ENCODE measurements around the gene SP140.

The SP140 gene

GRCh38 chr2:230347659-230348305, 122.2 kb downstream of the SP140 start (continued):
- TF ChIP-seq, protein P1, sequence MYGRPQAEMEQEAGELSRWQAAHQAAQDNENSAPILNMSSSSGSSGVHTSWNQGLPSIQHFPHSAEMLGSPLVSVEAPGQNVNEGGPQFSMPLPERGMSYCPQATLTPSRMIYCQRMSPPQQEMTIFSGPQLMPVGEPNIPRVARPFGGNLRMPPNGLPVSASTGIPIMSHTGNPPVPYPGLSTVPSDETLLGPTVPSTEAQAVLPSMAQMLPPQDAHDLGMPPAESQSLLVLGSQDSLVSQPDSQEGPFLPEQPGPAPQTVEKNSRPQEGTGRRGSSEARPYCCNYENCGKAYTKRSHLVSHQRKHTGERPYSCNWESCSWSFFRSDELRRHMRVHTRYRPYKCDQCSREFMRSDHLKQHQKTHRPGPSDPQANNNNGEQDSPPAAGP (tag by site-specific recombination; IDR thresholded peaks at IDR 0.05), result no peak

- no peak for TF ChIP-seq ZNF501 (tag by site-specific recombination; IDR thresholded peaks at IDR 0.05)
- TF ChIP-seq ZNF670 (tag by site-specific recombination; IDR thresholded peaks at IDR 0.05; ENCODE audit: low read depth), result no peak
- TF ChIP-seq ZNF133 (tag by site-specific recombination; IDR thresholded peaks at IDR 0.05), result no peak
- TF ChIP-seq ZNF488 (tag by site-specific recombination; IDR thresholded peaks at IDR 0.05), result no peak
- no peak for TF ChIP-seq ZNF837 (tag by site-specific recombination; IDR thresholded peaks at IDR 0.05)
- TF ChIP-seq SP7 (tag by site-specific recombination; IDR thresholded peaks at IDR 0.05), result no peak
- TF ChIP-seq ZNF2 (tag by site-specific recombination; IDR thresholded peaks at IDR 0.05), result no peak
- TF ChIP-seq ZFP3 (tag by site-specific recombination; IDR thresholded peaks at IDR 0.05; ENCODE audit: low read depth), result no peak
- no peak for TF ChIP-seq ZNF140 (tag by site-specific recombination; IDR thresholded peaks at IDR 0.05)
- TF ChIP-seq ZNF747 (tag by site-specific recombination; IDR thresholded peaks at IDR 0.05), result no peak
- H3K36me3 ChIP-seq (ENCODE audit: control insufficient read depth in 2 of 2, insufficient read depth in 1 of 2, low read length in 2 of 2), result no peaks in the 10 kb centered on the region
- no peak overlapping the region for H3K4me3 ChIP-seq (ENCODE audit: low read depth, low read length)
- H3K27ac ChIP-seq (ENCODE audit: extremely low read depth, low read depth, low read length), result no peak overlapping the region
- POLR2A ChIA-PET, result no interaction called here
- no peaks in the 10 kb centered on the region for H3K9me3 ChIP-seq (ENCODE audit: control insufficient read depth, insufficient read depth, low read depth, low read length)
- H3K4me1 ChIP-seq (ENCODE audit: control insufficient read depth, insufficient read depth, low read length), result no peaks in the 10 kb centered on the region
- CTCF ChIA-PET, result interaction anchor here (0.7 kb wide), 1 partner anchor 19 kb away, joined by 3 read pairs; no protein-coding TSS in a partner anchor
Measured at GRCh38 chr2:230348787-230349186, 123.3 kb downstream of the SP140 start.

DNA sequence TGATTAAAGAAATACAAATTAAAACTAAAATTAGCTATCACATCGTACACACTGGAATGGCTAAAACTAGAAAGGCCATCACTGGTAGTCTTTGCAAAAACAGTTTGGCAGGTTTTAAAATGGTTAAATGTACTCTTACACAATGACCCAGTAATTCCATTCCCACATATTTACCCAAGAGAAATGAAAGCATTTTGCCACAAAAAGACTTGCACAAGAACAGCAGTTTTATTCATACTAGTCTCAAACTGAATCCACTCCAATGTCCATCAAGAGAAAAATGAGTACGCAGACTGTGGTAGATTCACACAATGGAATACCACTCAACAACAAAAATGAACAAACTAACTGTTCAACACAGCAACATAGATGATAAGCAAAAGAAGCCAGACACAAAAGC, 130.5 kb downstream of the SP140 start:
- POLR2A ChIA-PET, result no interaction called here
- Histone ChIP-seq H3K36me3 (ENCODE audit: control insufficient read depth in 2 of 2, insufficient read depth in 1 of 2, low read length in 2 of 2) (peaks cover 0 to 24% of the 10 kb centered on the region in 2 experiments; a peak in 1 of 3 replicates), H3K9me3 (ENCODE audit: control insufficient read depth, insufficient read depth, low read depth, low read length) (no peaks in the 10 kb centered on the region), H3K27ac (ENCODE audit: extremely low read depth, low read depth, low read length) (no peak overlapping the region), H3K4me1 (ENCODE audit: control insufficient read depth, insufficient read depth, low read length) (no peaks in the 10 kb centered on the region), H3K4me3 (ENCODE audit: low read depth, low read length) (no peak overlapping the region)
- CTCF ChIA-PET, result interaction anchor here (0.7 kb wide), 1 partner anchor 117 kb away, joined by 3 read pairs; no protein-coding TSS in a partner anchor
- TF ChIP-seq ZBTB11 (tag by site-specific recombination; conservative IDR thresholded peaks at IDR 0.05; ENCODE audit: low read depth), result no peak
- TF ChIP-seq ZNF776 (tag by site-specific recombination; IDR thresholded peaks at IDR 0.05; ENCODE audit: borderline replicate concordance), result no peak
- TF ChIP-seq ZNF792 (tag by site-specific recombination; IDR thresholded peaks at IDR 0.05), result no peak
- no peak for TF ChIP-seq KLF16 (tag by site-specific recombination; IDR thresholded peaks at IDR 0.05)
- TF ChIP-seq ZNF2 (tag by site-specific recombination; IDR thresholded peaks at IDR 0.05), result no peak
- TF ChIP-seq ZNF169 (tag by site-specific recombination; IDR thresholded peaks at IDR 0.05), result no peak
- TF ChIP-seq ZNF544 (tag by site-specific recombination; IDR thresholded peaks at IDR 0.05), result no peak
- TF ChIP-seq ZNF626 (tag by site-specific recombination; IDR thresholded peaks at IDR 0.05), result no peak
- TF ChIP-seq, protein P2, sequence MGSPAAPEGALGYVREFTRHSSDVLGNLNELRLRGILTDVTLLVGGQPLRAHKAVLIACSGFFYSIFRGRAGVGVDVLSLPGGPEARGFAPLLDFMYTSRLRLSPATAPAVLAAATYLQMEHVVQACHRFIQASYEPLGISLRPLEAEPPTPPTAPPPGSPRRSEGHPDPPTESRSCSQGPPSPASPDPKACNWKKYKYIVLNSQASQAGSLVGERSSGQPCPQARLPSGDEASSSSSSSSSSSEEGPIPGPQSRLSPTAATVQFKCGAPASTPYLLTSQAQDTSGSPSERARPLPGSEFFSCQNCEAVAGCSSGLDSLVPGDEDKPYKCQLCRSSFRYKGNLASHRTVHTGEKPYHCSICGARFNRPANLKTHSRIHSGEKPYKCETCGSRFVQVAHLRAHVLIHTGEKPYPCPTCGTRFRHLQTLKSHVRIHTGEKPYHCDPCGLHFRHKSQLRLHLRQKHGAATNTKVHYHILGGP (tag by site-specific recombination; IDR thresholded peaks at IDR 0.05), result no peak
- TF ChIP-seq, protein P3, sequence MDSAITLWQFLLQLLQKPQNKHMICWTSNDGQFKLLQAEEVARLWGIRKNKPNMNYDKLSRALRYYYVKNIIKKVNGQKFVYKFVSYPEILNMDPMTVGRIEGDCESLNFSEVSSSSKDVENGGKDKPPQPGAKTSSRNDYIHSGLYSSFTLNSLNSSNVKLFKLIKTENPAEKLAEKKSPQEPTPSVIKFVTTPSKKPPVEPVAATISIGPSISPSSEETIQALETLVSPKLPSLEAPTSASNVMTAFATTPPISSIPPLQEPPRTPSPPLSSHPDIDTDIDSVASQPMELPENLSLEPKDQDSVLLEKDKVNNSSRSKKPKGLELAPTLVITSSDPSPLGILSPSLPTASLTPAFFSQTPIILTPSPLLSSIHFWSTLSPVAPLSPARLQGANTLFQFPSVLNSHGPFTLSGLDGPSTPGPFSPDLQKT (IDR thresholded peaks at IDR 0.05; ENCODE audit: borderline replicate concordance, low read depth, low read length), result no peak
- TF ChIP-seq, protein P4, sequence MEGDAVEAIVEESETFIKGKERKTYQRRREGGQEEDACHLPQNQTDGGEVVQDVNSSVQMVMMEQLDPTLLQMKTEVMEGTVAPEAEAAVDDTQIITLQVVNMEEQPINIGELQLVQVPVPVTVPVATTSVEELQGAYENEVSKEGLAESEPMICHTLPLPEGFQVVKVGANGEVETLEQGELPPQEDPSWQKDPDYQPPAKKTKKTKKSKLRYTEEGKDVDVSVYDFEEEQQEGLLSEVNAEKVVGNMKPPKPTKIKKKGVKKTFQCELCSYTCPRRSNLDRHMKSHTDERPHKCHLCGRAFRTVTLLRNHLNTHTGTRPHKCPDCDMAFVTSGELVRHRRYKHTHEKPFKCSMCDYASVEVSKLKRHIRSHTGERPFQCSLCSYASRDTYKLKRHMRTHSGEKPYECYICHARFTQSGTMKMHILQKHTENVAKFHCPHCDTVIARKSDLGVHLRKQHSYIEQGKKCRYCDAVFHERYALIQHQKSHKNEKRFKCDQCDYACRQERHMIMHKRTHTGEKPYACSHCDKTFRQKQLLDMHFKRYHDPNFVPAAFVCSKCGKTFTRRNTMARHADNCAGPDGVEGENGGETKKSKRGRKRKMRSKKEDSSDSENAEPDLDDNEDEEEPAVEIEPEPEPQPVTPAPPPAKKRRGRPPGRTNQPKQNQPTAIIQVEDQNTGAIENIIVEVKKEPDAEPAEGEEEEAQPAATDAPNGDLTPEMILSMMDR (tag by site-specific recombination; IDR thresholded peaks at IDR 0.05), result no peak
- TF ChIP-seq REPIN1 (tag by site-specific recombination; IDR thresholded peaks at IDR 0.05; ENCODE audit: low read depth), result no peak
- TF ChIP-seq, protein P5, sequence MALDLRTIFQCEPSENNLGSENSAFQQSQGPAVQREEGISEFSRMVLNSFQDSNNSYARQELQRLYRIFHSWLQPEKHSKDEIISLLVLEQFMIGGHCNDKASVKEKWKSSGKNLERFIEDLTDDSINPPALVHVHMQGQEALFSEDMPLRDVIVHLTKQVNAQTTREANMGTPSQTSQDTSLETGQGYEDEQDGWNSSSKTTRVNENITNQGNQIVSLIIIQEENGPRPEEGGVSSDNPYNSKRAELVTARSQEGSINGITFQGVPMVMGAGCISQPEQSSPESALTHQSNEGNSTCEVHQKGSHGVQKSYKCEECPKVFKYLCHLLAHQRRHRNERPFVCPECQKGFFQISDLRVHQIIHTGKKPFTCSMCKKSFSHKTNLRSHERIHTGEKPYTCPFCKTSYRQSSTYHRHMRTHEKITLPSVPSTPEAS (tag by site-specific recombination; IDR thresholded peaks at IDR 0.05), result no peak
